Left ventricle myocardium inferior (tissue), 1 donor: ENCODE results near the gene DCDC1. TPM values are rescaled to one million over a fixed set of nuclear protein-coding genes. Genes with fewer than 3 reads are reported as not detected.
A peak's percentile ranks its signal among the peaks of the same experiment; 100 is the strongest.

Experiments
- DNase-seq: peaks from one replicate; pipeline ENCODE4 v3.0.0-alpha.2; 2020
- H3K27ac ChIP-seq: fragments of 200-600 bp; replicated peaks from 2 replicates; pipeline ENCODE4 v1.8.0; 2021
- H3K27me3 ChIP-seq: fragments of 200-600 bp; 2 replicates; pipeline ENCODE4 v1.8.0; 2021; ENCODE audit warnings: low read depth
- H3K36me3 ChIP-seq: fragments of 200-600 bp; 2 replicates; pipeline ENCODE4 v1.8.0; 2021
- H3K4me1 ChIP-seq: fragments of 200-600 bp; 2 replicates; pipeline ENCODE4 v1.8.0; 2021
- H3K4me3 ChIP-seq: fragments of 200-600 bp; 2 replicates; pipeline ENCODE4 v1.8.0; 2021; ENCODE audit warnings: mild to moderate bottlenecking, moderate library complexity
- H3K9me3 ChIP-seq: fragments of 200-600 bp; replicated peaks from 2 replicates; pipeline ENCODE4 v1.8.0; 2021
- intact Hi-C: fragments of 100-400 bp; cut with micrococcal nuclease; formaldehyde crosslinking; loops from one replicate; pipeline ENCODE4 v1.11.0; 2022
- total RNA-seq: library from RNA; stranded (reverse); fragmentation: NEBNext Ultra II Directional; extraction: Animal tissue kit (Norgen Biotek cat#: 25700); gene quantifications from one replicate; pipeline ENCODE4 v1.2.1, GENCODE V29; 2021
- TF ChIP-seq, protein P1 (sequence below): fragments of 200-600 bp; IDR thresholded peaks from 2 replicates; pipeline ENCODE4 v1.8.0; 2021; ENCODE audit warnings: antibody characterized with exemption, mild to moderate bottlenecking, borderline replicate concordance
- donor health status: DM: no; HTN: yes; CAD: no; lungs with severe emphysema.

The DCDC1 gene
- total RNA-seq, 1 donor from 2014 or later = not detected

DNA sequence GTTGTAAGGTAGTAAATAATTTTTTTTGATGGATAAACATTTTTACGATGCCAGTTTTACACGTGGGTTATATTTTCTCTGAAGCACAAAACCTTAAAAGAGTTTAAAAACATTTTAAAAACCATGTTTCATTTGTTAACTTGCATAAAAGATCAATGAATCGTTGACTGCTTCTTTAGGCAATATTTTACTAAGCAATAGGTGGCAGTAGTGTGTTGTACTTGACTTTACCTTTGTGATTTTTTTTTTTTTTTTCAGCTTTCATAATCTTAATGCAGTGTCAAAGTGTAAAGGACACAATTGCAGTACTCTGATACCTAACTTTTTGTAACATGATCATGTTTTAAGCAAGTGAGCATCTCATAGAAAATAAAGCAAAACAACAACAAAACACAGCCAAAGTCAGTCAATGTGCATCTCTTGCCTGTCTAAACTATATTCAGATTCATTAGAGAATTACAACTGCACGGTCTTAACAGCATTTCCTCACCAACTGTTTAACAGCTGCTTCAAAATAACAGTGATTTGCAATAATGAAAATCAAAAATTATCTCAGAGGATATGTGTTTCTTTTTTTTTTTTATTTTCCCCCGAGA, 27.8 kb upstream of the DCDC1 start:
- no peak for DNase-seq
- H3K9me3 ChIP-seq = peaks cover 24% of the 10 kb centered on the region
- intact Hi-C loops = no loop called here
- peaks cover 9% of the 10 kb centered on the region for H3K36me3 ChIP-seq
- no peaks in the 10 kb centered on the region for H3K27me3 ChIP-seq
- H3K27ac ChIP-seq = no peak overlapping the region
- TF ChIP-seq, protein P1, sequence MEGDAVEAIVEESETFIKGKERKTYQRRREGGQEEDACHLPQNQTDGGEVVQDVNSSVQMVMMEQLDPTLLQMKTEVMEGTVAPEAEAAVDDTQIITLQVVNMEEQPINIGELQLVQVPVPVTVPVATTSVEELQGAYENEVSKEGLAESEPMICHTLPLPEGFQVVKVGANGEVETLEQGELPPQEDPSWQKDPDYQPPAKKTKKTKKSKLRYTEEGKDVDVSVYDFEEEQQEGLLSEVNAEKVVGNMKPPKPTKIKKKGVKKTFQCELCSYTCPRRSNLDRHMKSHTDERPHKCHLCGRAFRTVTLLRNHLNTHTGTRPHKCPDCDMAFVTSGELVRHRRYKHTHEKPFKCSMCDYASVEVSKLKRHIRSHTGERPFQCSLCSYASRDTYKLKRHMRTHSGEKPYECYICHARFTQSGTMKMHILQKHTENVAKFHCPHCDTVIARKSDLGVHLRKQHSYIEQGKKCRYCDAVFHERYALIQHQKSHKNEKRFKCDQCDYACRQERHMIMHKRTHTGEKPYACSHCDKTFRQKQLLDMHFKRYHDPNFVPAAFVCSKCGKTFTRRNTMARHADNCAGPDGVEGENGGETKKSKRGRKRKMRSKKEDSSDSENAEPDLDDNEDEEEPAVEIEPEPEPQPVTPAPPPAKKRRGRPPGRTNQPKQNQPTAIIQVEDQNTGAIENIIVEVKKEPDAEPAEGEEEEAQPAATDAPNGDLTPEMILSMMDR = peak; percentile 70
- H3K4me1 ChIP-seq = no peaks in the 10 kb centered on the region
- no peak overlapping the region for H3K4me3 ChIP-seq

DNA sequence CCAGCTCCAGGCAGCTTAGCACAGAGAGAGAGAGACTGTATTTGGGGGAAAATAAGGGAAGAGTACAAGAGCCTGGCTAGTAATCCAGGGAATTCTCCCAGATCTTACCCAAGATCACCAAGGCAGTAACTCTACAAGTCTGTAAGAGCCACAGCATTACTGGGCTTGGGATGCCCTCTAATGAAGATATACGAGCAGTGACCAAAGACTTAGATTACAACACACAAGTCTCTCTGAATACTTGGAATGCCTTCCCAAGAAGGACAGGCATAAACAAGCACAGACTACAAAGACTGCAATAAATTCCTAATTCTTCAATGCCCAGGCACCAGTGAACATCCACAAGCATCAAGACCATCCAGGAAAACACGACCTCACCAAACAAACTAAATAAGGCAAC, 17.8 kb upstream of the DCDC1 start:
- H3K4me1 ChIP-seq = no peaks in the 10 kb centered on the region
- no peak for DNase-seq
- no peaks in the 10 kb centered on the region for H3K9me3 ChIP-seq
- TF ChIP-seq, protein P1 = no peak
- intact Hi-C loops = no loop called here
- H3K4me3 ChIP-seq = no peak overlapping the region
- no peaks in the 10 kb centered on the region for H3K27me3 ChIP-seq
- no peak overlapping the region for H3K27ac ChIP-seq
- no peaks in the 10 kb centered on the region for H3K36me3 ChIP-seq

- Histone ChIP-seq H3K4me1 (no peaks in the 10 kb centered on the region), H3K27ac (no peak overlapping the region), H3K9me3 (no peaks in the 10 kb centered on the region), H3K36me3 (no peaks in the 10 kb centered on the region), H3K4me3 (no peak overlapping the region), H3K27me3 (no peaks in the 10 kb centered on the region)
- intact Hi-C loops = no loop called here
- DNase-seq = no peak
- TF ChIP-seq, protein P1 = no peak
Measured at GRCh38 chr11:31383116-31383515, 13.6 kb upstream of the DCDC1 start.

DNA sequence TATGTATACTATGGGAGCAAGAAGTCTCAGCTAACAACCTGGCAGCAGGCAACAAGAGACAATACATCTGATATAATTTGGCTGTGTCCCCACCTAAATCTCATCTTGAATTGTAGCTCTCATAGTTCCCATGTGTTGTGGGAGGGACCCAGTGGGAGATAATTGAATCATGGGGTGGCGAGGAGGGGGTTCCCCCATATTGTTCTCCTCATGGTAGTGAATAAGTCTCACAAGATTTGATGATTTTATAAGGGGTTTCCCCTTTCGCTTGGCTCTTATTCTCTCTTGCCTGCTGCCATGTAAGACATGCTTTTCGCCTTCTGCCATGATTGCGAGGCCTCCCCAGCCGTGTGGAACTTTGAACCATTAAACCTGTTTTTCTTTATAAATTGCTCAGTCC, 6.3 kb upstream of the DCDC1 start:
- Histone ChIP-seq H3K4me3 (no peak overlapping the region), H3K27me3 (no peaks in the 10 kb centered on the region), H3K27ac (no peak overlapping the region), H3K36me3 (no peaks in the 10 kb centered on the region), H3K4me1 (peaks cover 11% of the 10 kb centered on the region), H3K9me3 (no peaks in the 10 kb centered on the region)
- DNase-seq = no peak
- intact Hi-C loops = no loop called here
- TF ChIP-seq, protein P1 = no peak

DNA sequence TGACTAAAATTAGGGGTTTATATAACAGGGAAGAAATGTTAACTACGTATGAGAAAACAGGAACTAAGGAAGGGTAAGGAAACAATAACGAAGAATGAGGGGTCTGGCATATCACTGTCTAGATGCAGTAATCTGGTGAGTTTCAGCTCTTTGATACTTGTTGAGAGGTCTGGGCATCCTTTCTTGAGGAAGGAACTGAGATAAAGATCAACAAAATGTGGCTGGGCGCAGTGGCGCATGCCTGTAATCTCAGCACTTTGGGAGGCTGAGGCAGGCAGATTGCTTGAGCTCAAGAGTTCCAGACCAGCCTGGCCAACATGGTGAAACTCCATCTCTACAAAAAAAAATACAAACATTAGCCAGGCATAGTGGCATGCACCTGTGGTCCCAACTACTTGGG, 2.7 kb downstream of the DCDC1 start:
- TF ChIP-seq, protein P1 = no peak
- Histone ChIP-seq H3K27ac (no peak overlapping the region), H3K27me3 (peaks cover 7% of the 10 kb centered on the region), H3K4me1 (peaks cover 31% of the 10 kb centered on the region), H3K36me3 (no peaks in the 10 kb centered on the region), H3K9me3 (no peaks in the 10 kb centered on the region), H3K4me3 (no peak overlapping the region)
- intact Hi-C loops = no loop called here
- no peak for DNase-seq

GRCh38 chr11:31361743-31362142, 7.8 kb downstream of the DCDC1 start:
- no peak for DNase-seq
- intact Hi-C loops = no loop called here
- H3K4me1 ChIP-seq = peaks cover 7% of the 10 kb centered on the region
- no peaks in the 10 kb centered on the region for H3K9me3 ChIP-seq
- peaks cover 7% of the 10 kb centered on the region for H3K27me3 ChIP-seq
- H3K36me3 ChIP-seq = no peaks in the 10 kb centered on the region
- no peak overlapping the region for H3K27ac ChIP-seq
- no peak overlapping the region for H3K4me3 ChIP-seq
- TF ChIP-seq, protein P1 = no peak
